H9 (cell line): ENCODE measurements around the gene KCNMB2. TPM values are rescaled to one million over a fixed set of nuclear protein-coding genes. Genes with fewer than 3 reads are reported as not detected.

Source experiments
- DNase-seq: peaks from one replicate; pipeline ENCODE4 v3.0.0-alpha.2; 2017
- H2AFZ ChIP-seq: one replicate; pipeline ENCODE4 v1.6.1; 2013; ENCODE audit warnings: mild to moderate bottlenecking, low read length, control low read depth, moderate library complexity
- H2AK5ac ChIP-seq: 2 replicates; pipeline ENCODE4 v1.6.1; 2013; ENCODE audit warnings: low read length, control low read depth, mixed read lengths; ENCODE audit not compliant: insufficient read length
- H2BK120ac ChIP-seq: one replicate; pipeline ENCODE4 v1.6.1; 2013; ENCODE audit warnings: low read depth, mild to moderate bottlenecking, low read length, control low read depth, inconsistent platforms; ENCODE audit not compliant: poor library complexity, severe bottlenecking
- H2BK12ac ChIP-seq: 2 replicates; pipeline ENCODE4 v1.6.1; 2013; ENCODE audit warnings: low read length, control low read depth, mixed read lengths, low read depth; ENCODE audit not compliant: insufficient read length
- H2BK15ac ChIP-seq: 2 replicates; pipeline ENCODE4 v1.6.1; 2013; ENCODE audit warnings: low read depth, low read length, control low read depth
- H2BK20ac ChIP-seq: one replicate; pipeline ENCODE4 v1.6.1; 2013; ENCODE audit warnings: low read depth, mild to moderate bottlenecking, low read length, control low read depth, inconsistent platforms; ENCODE audit not compliant: poor library complexity, severe bottlenecking
- H2BK5ac ChIP-seq: 2 replicates; pipeline ENCODE4 v1.6.1; 2013; ENCODE audit warnings: low read length, control low read depth, mixed read lengths; ENCODE audit not compliant: insufficient read length
- H3K14ac ChIP-seq: 2 replicates; pipeline ENCODE4 v1.6.1; 2013; ENCODE audit warnings: low read length, control low read depth; ENCODE audit not compliant: insufficient read depth
- H3K18ac ChIP-seq: 2 replicates; pipeline ENCODE4 v1.6.1; 2013; ENCODE audit warnings: low read depth, mild to moderate bottlenecking, mixed read lengths, low read length, control low read depth; ENCODE audit not compliant: insufficient read length
- H3K23ac ChIP-seq: 2 replicates; pipeline ENCODE4 v1.6.1; 2013; ENCODE audit warnings: low read length, control low read depth, mixed read lengths, low read depth; ENCODE audit not compliant: insufficient read length
- H3K23me2 ChIP-seq: 2 replicates; pipeline ENCODE4 v1.6.1; 2013; ENCODE audit warnings: low read depth, mild to moderate bottlenecking, mixed read lengths, low read length, control low read depth; ENCODE audit not compliant: insufficient read length, poor library complexity, severe bottlenecking
- H3K27ac ChIP-seq: 2 replicates; pipeline ENCODE4 v1.5.1; 2013; ENCODE audit warnings: low read length, control low read depth, mixed read lengths, low read depth; ENCODE audit not compliant: insufficient read length
- H3K27me3 ChIP-seq: 2 replicates; pipeline ENCODE4 v1.6.1; 2013; ENCODE audit warnings: low read length, control low read depth, inconsistent platforms; ENCODE audit not compliant: insufficient read depth
- H3K4ac ChIP-seq: 2 replicates; pipeline ENCODE4 v1.6.1; 2013; ENCODE audit warnings: low read depth, mild to moderate bottlenecking, control low read depth, inconsistent platforms, low read length, moderate library complexity
- H3K4me1 ChIP-seq: 2 replicates; pipeline ENCODE4 v1.6.1; 2013; ENCODE audit warnings: low read length, control low read depth, inconsistent platforms; ENCODE audit not compliant: insufficient read depth
- H3K4me2 ChIP-seq: 2 replicates; pipeline ENCODE4 v1.6.1; 2013; ENCODE audit warnings: low read length, control low read depth, mixed read lengths; ENCODE audit not compliant: insufficient read length, insufficient read depth
- H3K56ac ChIP-seq: 2 replicates; pipeline ENCODE4 v1.6.1; 2013; ENCODE audit warnings: low read depth, mild to moderate bottlenecking, mixed read lengths, low read length, control low read depth; ENCODE audit not compliant: insufficient read length
- H3K79me1 ChIP-seq: 2 replicates; pipeline ENCODE4 v1.6.1; 2013; ENCODE audit warnings: low read depth, mild to moderate bottlenecking, moderate library complexity, low read length, control low read depth, inconsistent platforms; ENCODE audit not compliant: insufficient read depth, poor library complexity, severe bottlenecking
- H3K79me2 ChIP-seq: 2 replicates; pipeline ENCODE4 v1.6.1; 2013; ENCODE audit warnings: low read length, control low read depth, inconsistent platforms; ENCODE audit not compliant: insufficient read depth
- H3K9ac ChIP-seq: 2 replicates; pipeline ENCODE4 v1.6.1; 2013; ENCODE audit warnings: low read length, control low read depth, mixed read lengths; ENCODE audit not compliant: insufficient read length; ENCODE audit errors: extremely low read depth
- H3K9me3 ChIP-seq: one replicate; pipeline ENCODE4 v1.6.1; 2013; ENCODE audit warnings: low read depth, low read length, inconsistent platforms; ENCODE audit not compliant: control insufficient read depth
- H3T11ph ChIP-seq: one replicate; pipeline ENCODE4 v1.6.1; 2013; ENCODE audit warnings: mild to moderate bottlenecking, low read length, control low read depth, inconsistent platforms
- H4K20me1 ChIP-seq: one replicate; pipeline ENCODE4 v1.6.1; 2013; ENCODE audit not compliant: control insufficient read depth, insufficient read length, insufficient read depth
- H4K5ac ChIP-seq: 2 replicates; pipeline ENCODE4 v1.6.1; 2013; ENCODE audit warnings: low read depth, mild to moderate bottlenecking, mixed read lengths, low read length, control low read depth; ENCODE audit not compliant: insufficient read length
- H4K8ac ChIP-seq: replicated peaks from 2 replicates; pipeline ENCODE4 v1.6.1; 2013; ENCODE audit warnings: low read length, control low read depth, mixed read lengths, low read depth; ENCODE audit not compliant: insufficient read length
- H4K91ac ChIP-seq: 2 replicates; pipeline ENCODE4 v1.6.1; 2013; ENCODE audit warnings: low read depth, mild to moderate bottlenecking, moderate library complexity, mixed read lengths, low read length, control low read depth; ENCODE audit not compliant: insufficient read length
- H3K27ac Mint-ChIP-seq, 3 experiments: 2 replicates in 2 of 3; 3 replicates in 1 of 3; pipeline ENCODE4 v1.8.0; 2020 to 2021; ENCODE audit warnings: mixed read lengths in 3 of 3, mild to moderate bottlenecking in 1 of 3, moderate library complexity in 1 of 3
- H3K27me3 Mint-ChIP-seq: 2 replicates; pipeline ENCODE4 v1.8.0; 2021; ENCODE audit warnings: low read depth, mild to moderate bottlenecking, moderate library complexity, mixed read lengths
- H3K36me3 Mint-ChIP-seq, 3 experiments: 2 replicates in 2 of 3; 3 replicates in 1 of 3; pipeline ENCODE4 v1.8.0; 2020 to 2021; ENCODE audit warnings: low read depth in 3 of 3, mixed read lengths in 3 of 3; ENCODE audit not compliant: insufficient read depth in 1 of 3
- H3K4me1 Mint-ChIP-seq, 2 experiments: 2 replicates each; pipeline ENCODE4 v1.8.0; 2020; ENCODE audit warnings: mixed read lengths in 2 of 2
- H3K4me3 Mint-ChIP-seq, 2 experiments: 2 replicates in 1 of 2; 3 replicates in 1 of 2; pipeline ENCODE4 v1.8.0; 2020 to 2021; ENCODE audit warnings: mild to moderate bottlenecking in 2 of 2, mixed read lengths in 2 of 2, moderate library complexity in 1 of 2
- H3K9me3 Mint-ChIP-seq, 2 experiments: 2 replicates in 1 of 2; 3 replicates in 1 of 2; pipeline ENCODE4 v1.8.0; 2020; ENCODE audit warnings: mild to moderate bottlenecking in 2 of 2, mixed read lengths in 2 of 2, moderate library complexity in 1 of 2
- CTCF ChIP-seq: fragments of 200-600 bp; sonication (generic); conservative IDR thresholded peaks from 3 replicates; pipeline ENCODE4 v1.8.0; 2021; ENCODE audit warnings: antibody characterized with exemption, mild to moderate bottlenecking
- WGBS: extraction: QIAGEN DNeasy Blood & Tissue Kit; methylation state at CpG from one replicate; pipeline ENCODE4 v1.1.7; 2013; ENCODE audit warnings: missing lambda C conversion rate, low lambda C conversion rate, mixed read lengths; ENCODE audit not compliant: insufficient read length; ENCODE audit errors: extremely low coverage; 5-methylcytosine and 5-hydroxymethylcytosine counted together
- total RNA-seq: library from RNA; stranded (reverse); gene quantifications from 2 replicates; pipeline ENCODE4 v1.2.1, GENCODE V29; 2021

The KCNMB2 gene
- total RNA-seq, 1 experiment from 2014 or later: not detected

- Histone ChIP-seq H3T11ph (no peak overlapping the region), H3K79me1 (no peaks in the 10 kb centered on the region), H4K8ac (no peak overlapping the region), H2AK5ac (no peak overlapping the region), H2BK12ac (no peak overlapping the region), H3K56ac (no peak overlapping the region), H2BK15ac (no peak overlapping the region), H2AFZ (no peak overlapping the region), H2BK20ac (no peak overlapping the region), H3K79me2 (no peaks in the 10 kb centered on the region), H3K4me2 (no peak overlapping the region), H4K91ac (no peak overlapping the region), H2BK5ac (no peak overlapping the region), H3K27ac (no peak overlapping the region), H3K23ac (no peak overlapping the region), H3K4ac (no peak overlapping the region), H2BK120ac (no peak overlapping the region), H3K23me2 (no peaks in the 10 kb centered on the region), H3K4me1 (no peaks in the 10 kb centered on the region), H3K18ac (no peak overlapping the region), H4K5ac (no peak overlapping the region), H4K20me1 (no peaks in the 10 kb centered on the region), H3K9me3 (no peaks in the 10 kb centered on the region), H3K27me3 (no peaks in the 10 kb centered on the region), H3K14ac (no peak overlapping the region), H3K9ac (no peak overlapping the region)
- WGBS: no CpG with 5 or more reads among the region's 2 CpGs
- Mint-ChIP-seq H3K36me3 (no peaks in the 10 kb centered on the region), H3K9me3 (no peaks in the 10 kb centered on the region), H3K27ac (no peak overlapping the region), H3K27me3 (no peaks in the 10 kb centered on the region), H3K4me3 (no peak overlapping the region), H3K4me1 (no peaks in the 10 kb centered on the region)
- no peak for DNase-seq
- TF ChIP-seq CTCF: no peak
Measured at GRCh38 chr3:178508443-178508825, 27.8 kb upstream of the KCNMB2 start.
